GM23248 (cell line): ENCODE results near the gene TMEM123.

Experiments
- EZH2 ChIP-seq: fragments of 200-600 bp; sonication (generic); IDR thresholded peaks from 2 replicates; pipeline ENCODE4 v1.6.1; 2018; ENCODE audit warnings: antibody characterized with exemption, mild to moderate bottlenecking; ENCODE audit not compliant: insufficient read depth, poor library complexity, severe bottlenecking
- EZH2phosphoT487 ChIP-seq: fragments of 200-600 bp; sonication (generic); IDR thresholded peaks from 2 replicates; pipeline ENCODE4 v1.6.1; 2018; ENCODE audit warnings: antibody characterized with exemption, moderate library complexity, mild to moderate bottlenecking, low read depth; ENCODE audit not compliant: insufficient read depth

- TF ChIP-seq EZH2 (no peak), EZH2phosphoT487 (no peak)
Observed at GRCh38 chr11:102485095-102485722, 32.6 kb upstream of the TMEM123 start.
